C1 segment of cervical spinal cord (tissue), 14 donors: ENCODE measurements around the gene PAX4.
"Not testable (repeated sequence)": the region's sequence is repeated elsewhere in the genome, so short reads cannot be mapped to it uniquely, and the experiment has no call there.

Experiments
- DNase-seq, 14 donors: peaks; one replicate each; lab custom pipeline; 2025; lab: John Stamatoyannopoulos, UW

The PAX4 gene

GRCh38 chr7:127586346-127586745, 31.6 kb downstream of the PAX4 start:
- no peak for DNase-seq

GRCh38 chr7:127585044-127585953, 32.6 kb downstream of the PAX4 start, which contains the start of gene GCC1:
TSS of gene GCC1 (minus strand) at chr7:127585596. CDS start at chr7:127585182, 414 bp downstream.
- peak; percentile 12 to 93 (median 86) for DNase-seq

DNA sequence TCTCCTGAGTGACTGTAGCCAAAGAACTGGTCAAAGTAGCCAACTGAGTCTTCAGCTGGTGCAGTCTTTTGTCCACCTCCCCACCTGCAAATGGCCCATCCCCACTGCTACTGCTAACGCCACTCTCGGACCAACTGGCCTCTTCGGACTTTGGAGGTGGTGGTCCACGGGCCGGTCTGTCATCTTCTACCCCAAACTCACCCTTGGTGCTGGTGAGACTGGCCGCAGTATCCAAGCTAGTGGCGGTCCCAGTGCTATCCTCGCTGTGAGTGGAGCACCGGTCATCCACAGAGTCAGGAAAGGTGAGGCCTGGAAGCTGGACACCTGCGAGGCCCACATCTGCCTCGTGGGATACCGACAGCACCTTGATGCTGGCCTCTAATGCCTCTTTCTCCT, 33.3 kb downstream of the PAX4 start:
- no peak for DNase-seq

DNA sequence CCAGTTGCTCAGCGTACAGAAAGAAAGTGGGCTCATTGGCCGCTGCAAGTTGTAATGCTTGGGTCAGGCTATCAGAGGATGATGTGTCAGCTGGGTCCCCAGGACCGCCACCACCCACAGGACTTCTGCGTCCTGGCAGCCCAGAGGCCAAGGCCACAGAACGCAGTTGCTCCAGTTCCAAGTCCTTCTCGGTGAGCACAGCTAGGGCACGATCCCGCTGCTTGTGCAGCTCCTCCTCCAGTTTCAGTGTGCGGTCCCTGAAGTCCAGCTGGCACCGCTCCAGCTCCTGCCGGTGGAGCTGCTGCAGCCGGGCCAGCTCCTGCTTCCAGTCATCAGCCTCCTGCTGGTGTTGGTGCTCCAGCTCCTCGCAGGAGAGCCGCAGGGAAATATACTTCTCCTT, 35.6 kb downstream of the PAX4 start:
- DNase-seq = peak in 8 of 14 donors; percentile 12 to 75 (median 22)

DNA sequence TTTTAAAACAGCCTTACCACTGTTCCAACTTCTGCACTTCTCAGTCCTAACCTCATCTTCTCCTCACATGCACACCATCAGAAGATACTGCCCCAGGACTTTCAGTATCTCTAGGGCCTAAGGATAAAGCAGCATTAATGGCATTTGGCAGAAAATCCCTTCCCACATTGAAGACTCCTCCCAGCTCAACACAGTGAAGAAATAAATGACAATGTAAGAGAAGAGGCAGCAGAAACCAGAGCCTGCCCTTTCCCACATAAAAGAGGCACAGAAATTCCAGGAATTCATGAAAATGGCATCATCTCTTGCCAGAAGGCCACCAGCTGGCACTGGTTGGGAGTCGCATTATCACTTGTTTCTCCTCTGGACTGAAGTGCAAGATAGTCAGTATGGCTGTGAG, 36.2 kb downstream of the PAX4 start:
- DNase-seq = peak in 1 of 14 donors; percentile 23

DNA sequence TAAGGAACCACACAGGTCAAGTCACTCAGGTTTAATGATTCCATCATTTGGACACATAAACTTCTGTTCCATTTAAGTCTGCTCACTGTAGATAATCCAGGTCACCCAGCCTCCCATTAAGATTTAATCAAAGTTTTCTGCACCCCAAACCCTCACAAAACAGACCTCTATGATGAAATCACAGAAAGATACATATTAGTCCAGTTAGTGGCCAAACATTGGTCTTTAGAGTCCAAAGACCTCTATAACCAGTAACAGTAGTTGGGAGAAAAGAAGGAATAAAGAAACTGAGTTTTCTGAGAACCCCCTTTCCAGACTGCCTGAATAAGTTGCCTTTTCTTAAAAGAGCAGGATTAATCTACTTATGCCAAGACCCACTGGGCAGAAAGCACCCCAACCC, 37.3 kb downstream of the PAX4 start:
- DNase-seq = no peak

GRCh38 chr7:127578711-127579275, 39.1 kb downstream of the PAX4 start:
- no peak for DNase-seq

GRCh38 chr7:127578036-127578684, 39.8 kb downstream of the PAX4 start:
- DNase-seq = peak in 1 of 14 donors; percentile 8

GRCh38 chr7:127571741-127572505, 46.0 kb downstream of the PAX4 start:
- DNase-seq = no peak

DNA sequence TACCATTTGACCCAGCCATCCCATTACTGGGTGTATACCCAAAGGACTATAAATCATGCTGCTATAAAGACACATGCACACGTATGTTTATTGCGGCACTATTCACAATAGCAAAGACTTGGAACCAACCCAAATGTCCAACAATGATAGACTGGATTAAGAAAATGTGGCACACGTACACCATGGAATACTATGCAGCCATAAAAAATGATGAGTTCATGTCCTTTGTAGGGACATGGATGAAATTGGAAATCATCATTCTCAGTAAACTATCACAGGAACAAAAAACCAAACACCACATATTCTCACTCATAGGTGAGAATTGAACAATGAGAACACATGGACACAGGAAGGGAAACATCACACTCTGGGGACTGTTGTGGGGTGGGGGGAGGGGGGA, 49.9 kb downstream of the PAX4 start:
- DNase-seq = not testable (repeated sequence)

DNA sequence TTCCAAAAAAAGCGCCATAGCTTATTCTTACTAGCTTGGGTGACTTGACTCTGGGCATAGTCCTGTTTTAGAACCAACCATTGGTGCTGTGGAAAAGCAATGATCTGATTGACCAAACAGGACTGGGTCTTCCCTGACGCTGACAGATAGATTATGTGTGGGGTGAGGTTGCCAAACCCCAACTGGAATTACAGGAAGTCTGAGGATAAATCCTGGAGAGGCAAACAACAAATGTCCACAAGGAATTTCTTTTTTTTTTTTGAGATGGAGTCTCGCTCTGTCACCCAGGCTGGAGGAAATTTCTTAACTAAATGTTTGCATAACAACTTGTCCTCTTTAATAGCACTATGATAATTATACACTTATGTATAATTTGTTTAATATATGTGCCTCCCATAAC, 51.7 kb downstream of the PAX4 start:
- no peak for DNase-seq
